SK-N-MC (cell line): Measurements from ENCODE around the gene NEDD8.

Experiments
- EZH2 ChIP-seq: fragments of 200-600 bp; sonication (generic); IDR thresholded peaks from one replicate; pipeline ENCODE4 v1.6.1; 2017; ENCODE audit warnings: antibody characterized with exemption
- FOXP2 ChIP-seq: optimal IDR thresholded peaks from 2 replicates; pipeline ENCODE3; 2011; ENCODE audit warnings: mild to moderate bottlenecking, moderate library complexity; ENCODE audit not compliant: insufficient read depth; ENCODE audit errors: extremely low read length, control extremely low read depth
- POLR2AphosphoS5 ChIP-seq: IDR thresholded peaks from 2 replicates; pipeline ENCODE4 v1.6.1; 2012; ENCODE audit warnings: mild to moderate bottlenecking, low read depth, low read length, borderline replicate concordance

- TF ChIP-seq POLR2AphosphoS5 (no peak), EZH2 (no peak), FOXP2 (no peak)
Measured at GRCh38 chr14:24190416-24190815, 41.8 kb downstream of the NEDD8 start.
